GM21825 (cell line): ENCODE measurements around the gene TRPM7.
"Not testable (repeated sequence)": the region's sequence is repeated elsewhere in the genome, so short reads cannot be mapped to it uniquely, and the experiment has no call there.

Experiments used
- ATAC-seq: cut with Tn5 transposase; IDR thresholded peaks from one replicate; pipeline ENCODE4 v1.9.1; 2021; ENCODE audit warnings: mild to moderate bottlenecking, moderate library complexity; ENCODE audit not compliant: unreplicated experiment

Gene TRPM7

DNA sequence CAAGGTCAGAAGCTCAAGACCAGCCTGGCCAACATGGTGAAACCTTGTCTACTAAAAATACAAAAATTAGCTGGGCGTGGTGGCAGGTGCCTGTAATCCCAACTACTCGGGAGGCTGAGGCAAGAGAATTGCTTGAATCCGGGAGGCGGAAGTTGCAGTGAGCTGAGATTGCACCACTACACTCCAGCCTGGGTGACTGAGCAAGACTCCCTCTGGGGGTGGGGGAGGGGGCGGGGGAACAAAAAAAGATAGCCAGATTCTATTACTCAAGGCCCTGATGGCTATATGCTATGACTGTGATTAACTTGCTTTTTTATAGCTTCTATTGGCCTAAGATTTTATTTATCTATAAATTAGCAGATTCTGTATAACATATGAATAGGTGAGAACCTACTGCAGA lies 112.8 kb downstream of the TRPM7 start:
- not testable (repeated sequence) for ATAC-seq

- no peak for ATAC-seq
Measured at GRCh38 chr15:50563756-50564155, 122.8 kb downstream of the TRPM7 start.

DNA sequence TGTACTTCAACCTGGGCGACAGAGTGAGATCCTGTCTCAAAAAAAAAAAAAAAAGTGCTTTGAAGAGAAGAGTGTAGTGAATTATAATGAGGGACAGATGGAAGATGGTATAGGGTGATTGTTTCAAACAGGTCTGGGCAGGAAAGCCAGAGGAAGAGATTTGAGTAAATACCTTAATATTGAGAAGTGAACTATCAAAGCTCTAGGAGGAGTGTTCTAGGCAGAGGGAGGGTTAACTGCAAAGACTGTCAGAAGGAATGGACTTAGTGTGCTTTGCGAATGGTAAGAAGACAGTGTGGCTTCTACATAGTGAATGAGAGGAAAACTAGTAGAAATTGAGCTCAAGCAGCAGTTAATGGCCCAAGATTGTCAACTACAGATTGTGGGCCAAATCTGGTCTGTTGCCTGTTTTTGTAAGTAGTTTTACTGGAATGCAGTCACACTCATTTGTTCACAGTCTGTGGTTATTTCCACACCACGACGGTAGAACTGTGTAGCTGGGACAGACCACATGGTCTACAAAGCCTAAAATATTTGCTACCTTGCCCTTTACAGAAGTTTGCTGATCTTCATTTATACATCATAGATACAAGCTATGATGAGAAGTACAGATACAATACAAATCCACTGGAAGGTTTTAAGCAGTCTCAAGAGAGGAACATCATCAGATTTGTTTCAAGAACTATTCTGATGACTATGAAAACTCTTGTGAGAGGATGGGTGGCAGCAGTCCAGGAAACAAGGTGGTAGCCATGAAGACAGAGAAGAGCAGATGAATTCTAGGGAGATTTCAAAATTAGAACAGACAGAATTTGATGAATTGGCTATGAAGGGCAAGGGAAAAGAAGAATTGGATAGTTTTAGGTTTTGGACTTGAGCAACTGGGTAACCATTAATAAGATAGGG lies 123.6 kb downstream of the TRPM7 start:
- ATAC-seq, result no peak

DNA sequence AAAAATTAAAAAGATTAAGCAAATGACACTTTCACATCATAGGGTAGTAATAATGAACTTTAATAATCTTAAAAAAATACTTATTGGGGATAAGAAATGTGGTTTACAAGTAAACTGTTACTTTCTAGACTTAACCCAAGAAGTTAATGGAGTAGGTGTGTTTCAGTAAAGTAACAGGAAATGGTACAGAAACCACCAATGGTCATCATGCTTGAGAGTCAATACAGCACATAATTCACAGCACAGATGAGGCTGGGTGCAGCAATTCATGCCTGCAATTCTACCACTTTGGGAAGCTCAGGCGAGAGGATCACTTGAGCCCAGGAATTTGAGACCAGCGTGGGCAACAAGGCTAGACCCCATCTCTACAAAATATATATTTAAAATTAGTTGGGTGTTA lies 128.6 kb downstream of the TRPM7 start:
- no peak for ATAC-seq

DNA sequence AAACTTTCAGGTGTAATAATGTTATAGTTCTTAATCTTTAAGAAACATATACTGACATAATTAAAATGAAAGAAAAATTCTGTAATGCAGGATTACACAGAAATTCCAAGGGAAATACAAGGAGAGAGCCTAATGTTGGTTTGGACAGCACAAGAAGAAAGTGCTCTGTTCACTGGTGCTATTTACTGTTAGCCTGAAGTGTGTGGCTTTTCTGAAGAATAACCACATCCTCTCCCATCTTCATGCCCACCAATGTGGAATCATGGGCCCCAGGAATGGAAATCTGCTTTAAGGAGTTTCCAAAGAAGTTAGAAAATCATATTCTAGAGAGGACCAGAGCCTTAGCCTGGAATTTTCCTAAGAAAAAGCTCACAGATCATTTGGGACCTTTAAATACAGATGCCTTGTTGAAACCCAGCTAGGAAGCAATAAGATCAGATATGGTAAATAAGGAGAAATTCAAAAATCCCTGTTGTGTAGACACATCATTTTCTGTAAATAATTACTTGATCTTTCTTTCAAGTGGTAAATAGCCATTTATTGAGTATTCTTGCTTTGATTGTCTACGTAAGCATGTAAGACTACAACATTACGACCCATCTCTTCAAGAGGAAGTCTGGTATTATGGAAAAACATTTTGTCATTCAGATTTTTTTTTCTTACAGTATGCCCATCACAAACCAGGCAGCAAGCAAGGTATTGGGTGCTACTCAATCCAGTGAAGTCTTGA lies 129.8 kb downstream of the TRPM7 start:
- no peak for ATAC-seq

GRCh38 chr15:50552238-50552637 lies 134.4 kb downstream of the TRPM7 start:
- ATAC-seq, result no peak

DNA sequence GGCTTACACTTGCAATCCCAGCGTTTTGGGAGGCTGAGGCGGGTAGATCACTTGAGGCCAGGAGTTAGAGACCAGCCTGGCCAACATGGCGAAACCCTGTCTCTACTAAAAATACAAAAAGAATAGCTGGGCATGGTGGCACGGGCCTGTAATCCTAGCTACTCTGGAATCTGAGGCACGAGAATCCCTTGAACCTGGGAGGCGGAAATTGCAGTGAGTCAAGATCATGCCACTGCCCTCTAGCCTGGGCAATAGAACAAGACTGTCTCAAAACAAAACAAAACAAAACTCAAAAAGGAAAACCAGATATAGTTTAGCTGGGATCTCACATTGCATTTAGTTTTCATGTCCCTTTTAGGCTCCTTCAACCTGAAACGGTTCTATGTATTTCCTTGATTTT lies 137.3 kb downstream of the TRPM7 start:
- ATAC-seq, result no peak

- no peak for ATAC-seq
Measured at GRCh38 chr15:50546566-50546965, 140.0 kb downstream of the TRPM7 start, which contains the start of gene USP50. USP50 (minus strand) TSS chr15:50546666; CDS start chr15:50546525, 141 bp downstream.

DNA sequence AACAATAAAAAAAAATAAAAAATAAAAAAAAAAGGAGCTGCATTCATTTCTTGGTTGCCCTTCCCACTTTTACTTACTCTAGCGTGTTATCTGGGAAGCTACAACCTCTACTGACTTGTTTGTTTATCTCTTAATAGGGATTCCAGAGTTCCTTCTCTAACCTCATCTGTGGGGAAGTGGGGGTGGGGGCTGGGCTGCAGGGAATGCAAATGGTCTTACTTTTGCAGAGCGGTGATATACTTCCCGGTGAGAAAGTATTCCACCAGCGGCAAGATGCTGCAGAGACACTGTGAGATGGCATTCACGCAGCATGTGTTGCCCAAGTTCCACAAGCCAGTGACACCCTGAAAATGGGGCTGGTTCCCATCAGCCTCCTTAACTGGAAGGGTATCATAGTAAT lies 142.2 kb downstream of the TRPM7 start:
- ATAC-seq, result no peak

DNA sequence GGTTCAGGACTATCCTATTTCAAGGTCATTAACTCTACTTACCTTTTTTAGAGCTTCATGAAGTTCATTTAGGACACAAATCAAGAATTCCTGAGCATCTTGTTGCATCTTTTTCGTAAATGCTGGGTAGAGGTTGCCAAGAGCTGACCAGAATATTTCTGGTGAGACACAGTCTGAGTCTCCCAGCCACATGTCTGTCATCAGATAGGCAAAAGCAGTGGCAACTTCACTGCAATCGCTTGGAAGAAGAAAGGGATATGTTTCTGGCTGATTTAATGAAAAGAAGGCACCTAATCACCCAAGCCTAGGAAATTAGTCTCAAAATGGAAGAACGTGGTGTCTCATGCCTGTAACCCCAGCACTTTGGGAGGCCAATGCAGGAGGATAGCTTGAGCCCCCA lies 143.0 kb downstream of the TRPM7 start:
- ATAC-seq, result no peak

DNA sequence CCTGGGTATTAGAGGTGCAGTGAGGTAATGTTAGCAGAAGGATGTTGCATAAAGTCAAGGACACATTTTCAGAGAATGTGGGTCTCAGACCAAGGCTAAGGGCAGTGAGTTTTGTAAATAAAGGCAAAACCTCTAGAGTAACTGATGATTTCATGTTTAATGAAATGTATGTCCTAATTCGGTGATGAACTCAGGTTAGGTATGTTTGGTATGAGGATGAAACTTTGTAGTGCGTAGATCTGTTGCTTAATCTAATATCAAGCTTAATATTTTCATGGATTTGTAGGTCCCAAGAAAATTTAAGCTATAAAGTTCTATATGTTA lies 143.7 kb downstream of the TRPM7 start:
- ATAC-seq, result no peak

DNA sequence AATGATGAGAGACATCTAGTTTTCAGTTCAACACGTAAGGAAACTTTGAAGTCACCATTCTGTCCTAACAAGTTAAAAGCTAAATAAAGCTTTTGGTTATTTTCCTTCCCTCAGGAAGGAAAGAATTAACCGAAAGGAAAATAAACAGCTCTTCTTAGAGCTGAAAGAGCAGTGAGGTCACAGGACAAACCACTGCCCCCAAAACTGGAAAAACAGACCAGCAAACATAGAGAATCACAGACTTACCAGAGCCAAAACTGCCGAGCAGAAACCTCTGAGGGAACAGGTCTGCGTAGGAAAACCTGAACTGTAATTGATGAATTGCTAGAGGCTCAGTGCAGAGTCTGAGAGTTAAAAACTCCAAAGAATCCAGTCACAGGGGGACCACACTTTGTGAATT lies 154.8 kb downstream of the TRPM7 start:
- ATAC-seq, result no peak

- no peak for ATAC-seq
Measured at GRCh38 chr15:50531163-50531562, 155.4 kb downstream of the TRPM7 start.

DNA sequence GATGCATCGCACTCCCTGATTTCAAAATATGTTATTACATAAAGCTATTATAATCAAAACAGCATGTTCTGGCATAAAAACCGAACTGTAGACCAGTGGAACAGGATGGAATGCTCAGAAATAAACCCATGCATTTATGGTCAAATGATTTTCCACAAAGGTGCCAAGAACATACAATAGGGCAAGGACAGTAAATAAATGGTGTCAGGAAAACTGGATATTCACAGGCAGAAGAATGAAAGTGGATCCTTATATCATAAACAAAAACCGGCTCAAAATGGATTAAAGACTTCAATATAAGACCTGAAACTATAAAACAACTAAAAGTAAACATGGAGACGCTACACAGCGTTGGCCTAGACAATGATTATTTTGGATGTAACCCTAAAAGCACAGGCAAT lies 162.7 kb downstream of the TRPM7 start:
- ATAC-seq, result no peak

- no peak for ATAC-seq
Measured at GRCh38 chr15:50519740-50520425, 166.7 kb downstream of the TRPM7 start.

GRCh38 chr15:50513001-50513400 lies 173.6 kb downstream of the TRPM7 start:
- no peak for ATAC-seq
